Transverse colon (tissue), 4 donors: ENCODE measurements around the gene PRSS53. TPM values are rescaled to one million over a fixed set of nuclear protein-coding genes. Genes with fewer than 3 reads are reported as not detected.

ENCODE experiments used
- DNase-seq: peaks from one replicate; pipeline ENCODE4 v3.0.0-alpha.2; 2019
- H3K27ac ChIP-seq, 4 donors: fragments of 200-600 bp; sonication (generic); 2 replicates each; pipeline ENCODE4 v1.5.1; 2016 to 2018; ENCODE audit warnings: inconsistent platforms in 4 of 4
- H3K27me3 ChIP-seq: fragments of 200-600 bp; sonication (generic); 2 replicates; pipeline ENCODE4 v1.5.1; 2017; ENCODE audit warnings: inconsistent platforms
- H3K36me3 ChIP-seq, 4 donors: fragments of 200-600 bp; sonication (generic); 2 replicates each; pipeline ENCODE4 v1.5.1; 2017 to 2019; ENCODE audit warnings: inconsistent platforms in 4 of 4
- H3K4me1 ChIP-seq, 4 donors: fragments of 200-600 bp; sonication (generic); 2 replicates each; pipeline ENCODE4 v1.5.1; 2017 to 2020; ENCODE audit warnings: inconsistent platforms in 4 of 4
- H3K4me3 ChIP-seq, 4 donors: fragments of 200-600 bp; sonication (generic); 1 replicate in 1 of 4; 2 replicates in 3 of 4; pipeline versions ENCODE4 v1.5.1 to v1.6.1; 2017 to 2019; ENCODE audit warnings: inconsistent platforms in 4 of 4
- H3K9me3 ChIP-seq, 2 donors: fragments of 200-600 bp; sonication (generic); 2 replicates each; pipeline ENCODE4 v1.5.1; 2017 to 2019; ENCODE audit warnings: inconsistent platforms in 2 of 2
- EP300 ChIP-seq: sonication (generic); formaldehyde crosslinking; IDR thresholded peaks from one replicate; pipeline ENCODE4 v1.6.1; 2017; ENCODE audit warnings: antibody characterized with exemption, low read depth
- POLR2A ChIP-seq: fragments of 450-650 bp; IDR thresholded peaks from one replicate; pipeline ENCODE4 v1.6.1; 2016; ENCODE audit warnings: antibody characterized with exemption, mild to moderate bottlenecking, moderate library complexity
- POLR2AphosphoS5 ChIP-seq, 3 donors: sonication (generic); formaldehyde crosslinking; IDR thresholded peaks; one replicate each; pipeline ENCODE4 v1.6.1; 2016; ENCODE audit warnings: antibody characterized with exemption in 3 of 3
- WGBS, 2 donors: methylation state at CpG; one replicate each; pipeline ENCODE4 v1.1.5; 2018; ENCODE audit warnings: low coverage in 1 of 2; 5-methylcytosine and 5-hydroxymethylcytosine counted together
- in situ Hi-C, 4 donors: fragments of 200-750 bp; cut with MboI; loops; one replicate each; pipeline versions ENCODE4 v1.15.0 to v1.15.1; 2017; ENCODE audit warnings: low sequenced_read_pairs in 3 of 4, low pct_ligation_motif_present in 1 of 4, low pct_unique_long_range_greater_than_20kb in 1 of 4
- intact Hi-C: fragments of 100-400 bp; cut with DNase I; formaldehyde crosslinking; loops from one replicate; pipeline ENCODE4 v1.15.1; 2023; ENCODE audit warnings: low total_unique reads
- total RNA-seq, 4 donors: library from RNA; depleted of rRNA; stranded (reverse); fragments of >200 nt; gene quantifications; one replicate each; pipeline ENCODE4 v1.1.0, GENCODE V29; 2016
- TF ChIP-seq, protein P1 (sequence below), 5 experiments: fragments of 200-600 bp in 3 of 5; fragments of 450-650 bp in 2 of 5; sonication (generic) in 3 of 5; IDR thresholded peaks; 1 replicate in 2 of 5; 2 replicates in 3 of 5; pipeline ENCODE4 v1.5.1; 2016 to 2017; ENCODE audit warnings: antibody characterized with exemption in 5 of 5, inconsistent platforms in 3 of 5, mild to moderate bottlenecking in 2 of 5, moderate library complexity in 1 of 5

The PRSS53 gene
- total RNA-seq, 4 donors from 2014 or later: 1.1 to 5.2 (median 3.1) TPM

DNA sequence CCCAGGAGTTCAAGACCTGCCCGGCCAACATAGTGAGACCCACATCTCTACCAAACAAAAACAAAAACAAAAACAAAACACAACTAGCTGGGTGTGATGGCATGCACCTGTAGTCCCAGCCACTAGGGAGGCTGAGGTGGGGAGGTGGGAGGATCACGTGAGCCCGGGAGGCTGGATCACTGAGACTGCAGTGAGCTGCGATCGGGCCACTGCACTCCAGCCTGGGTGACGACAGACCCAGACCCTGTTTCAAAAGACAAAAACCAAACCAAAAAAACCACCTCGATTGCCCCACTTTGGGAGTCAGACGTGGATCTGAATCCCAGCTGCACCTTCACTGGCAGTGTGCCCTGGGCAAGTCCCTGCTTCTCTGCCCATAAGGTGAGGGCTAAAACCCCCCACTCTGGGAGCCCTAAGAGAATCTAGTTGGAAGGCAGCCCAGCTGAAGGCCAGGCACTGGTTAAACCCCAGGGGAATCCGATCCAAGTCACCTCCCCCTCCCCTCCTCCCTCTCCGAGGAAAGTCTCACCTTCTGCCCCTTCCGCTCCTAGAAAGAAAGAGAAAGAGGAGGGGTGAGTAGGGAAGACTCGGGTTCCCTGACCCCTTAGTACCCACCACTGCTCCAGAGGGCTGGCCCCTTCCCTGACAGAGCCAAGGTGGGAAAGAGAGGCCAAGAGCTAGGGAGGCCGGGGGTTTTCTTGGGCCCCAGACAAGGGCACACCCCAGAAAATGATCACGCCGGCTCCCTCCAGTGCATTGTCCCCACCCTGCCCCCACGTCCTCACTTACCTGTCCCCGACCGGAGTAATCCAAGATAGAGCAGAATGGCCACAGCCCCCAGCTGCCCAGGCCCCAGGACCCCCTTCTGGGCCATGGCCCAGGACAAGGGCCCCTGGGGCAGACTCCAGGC, 46.1 kb upstream of the PRSS53 start:
- 32% methylated on average over 18 of the region's 18 CpGs; no CpG with 5 or more reads in 1 of the 2 donors for WGBS, 2 donors
- peaks cover 9 to 72% (median 51%) of the 10 kb centered on the region in 4 donors for H3K4me1 ChIP-seq
- intact Hi-C loops: no loop called here

DNA sequence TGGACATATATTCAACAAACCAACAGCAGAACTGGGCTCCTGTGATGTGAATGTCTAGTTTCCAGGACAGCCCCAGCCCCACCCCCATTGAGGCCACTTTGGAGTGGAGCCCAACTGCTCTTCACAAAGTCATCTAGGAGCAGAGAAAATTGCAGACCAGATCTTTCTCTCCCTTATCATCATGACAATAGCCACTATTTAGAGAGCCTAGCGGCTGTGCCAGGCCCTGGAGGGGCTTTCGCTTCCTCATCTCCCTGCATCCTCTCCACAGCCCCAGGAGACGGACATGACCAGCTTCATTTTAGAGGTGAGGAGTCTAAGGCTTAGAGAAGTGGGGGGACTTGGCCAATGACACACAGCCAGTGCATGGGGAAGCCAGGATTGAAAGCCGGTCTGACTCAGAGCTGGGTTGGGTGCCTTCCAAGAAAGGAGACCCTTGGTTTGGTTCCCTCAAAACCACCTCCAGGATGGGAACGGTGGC, 45.4 kb upstream of the PRSS53 start:
- WGBS, 2 donors: 32% methylated on average over 5 of the region's 5 CpGs; no CpG with 5 or more reads in 1 of the 2 donors
- H3K27me3 ChIP-seq: no peaks in the 10 kb centered on the region
- in situ Hi-C loops: no loop called here
- H3K9me3 ChIP-seq: no peaks in the 10 kb centered on the region
- H3K4me3 ChIP-seq: peak overlapping the region in 3 of 4 donors; percentile 51 to 63 (median 53)
- H3K4me1 ChIP-seq: peaks cover 16 to 76% (median 56%) of the 10 kb centered on the region in 4 donors
- DNase-seq: no peak
- TF ChIP-seq EP300 (no peak), POLR2AphosphoS5 (IDR thresholded peaks at IDR 0.05) (no peak), POLR2A (no peak)
- TF ChIP-seq, protein P1, sequence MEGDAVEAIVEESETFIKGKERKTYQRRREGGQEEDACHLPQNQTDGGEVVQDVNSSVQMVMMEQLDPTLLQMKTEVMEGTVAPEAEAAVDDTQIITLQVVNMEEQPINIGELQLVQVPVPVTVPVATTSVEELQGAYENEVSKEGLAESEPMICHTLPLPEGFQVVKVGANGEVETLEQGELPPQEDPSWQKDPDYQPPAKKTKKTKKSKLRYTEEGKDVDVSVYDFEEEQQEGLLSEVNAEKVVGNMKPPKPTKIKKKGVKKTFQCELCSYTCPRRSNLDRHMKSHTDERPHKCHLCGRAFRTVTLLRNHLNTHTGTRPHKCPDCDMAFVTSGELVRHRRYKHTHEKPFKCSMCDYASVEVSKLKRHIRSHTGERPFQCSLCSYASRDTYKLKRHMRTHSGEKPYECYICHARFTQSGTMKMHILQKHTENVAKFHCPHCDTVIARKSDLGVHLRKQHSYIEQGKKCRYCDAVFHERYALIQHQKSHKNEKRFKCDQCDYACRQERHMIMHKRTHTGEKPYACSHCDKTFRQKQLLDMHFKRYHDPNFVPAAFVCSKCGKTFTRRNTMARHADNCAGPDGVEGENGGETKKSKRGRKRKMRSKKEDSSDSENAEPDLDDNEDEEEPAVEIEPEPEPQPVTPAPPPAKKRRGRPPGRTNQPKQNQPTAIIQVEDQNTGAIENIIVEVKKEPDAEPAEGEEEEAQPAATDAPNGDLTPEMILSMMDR (IDR thresholded peaks at IDR 0.05): no peak
- intact Hi-C loops: no loop called here
- H3K27ac ChIP-seq: peak overlapping the region; percentile 91 to 94 (median 93)
- no peaks in the 10 kb centered on the region for H3K36me3 ChIP-seq

More for the DNA sequence above, 46.1 kb upstream of the PRSS53 start:
- peak; percentile 77 for DNase-seq
- no peaks in the 10 kb centered on the region for H3K36me3 ChIP-seq
- H3K27me3 ChIP-seq: no peaks in the 10 kb centered on the region
- in situ Hi-C loops: no loop called here
- peak overlapping the region; percentile 48 to 63 (median 52) for H3K4me3 ChIP-seq
- peak; percentile 66 to 86 (median 86) for TF ChIP-seq POLR2AphosphoS5 (IDR thresholded peaks at IDR 0.05)
- TF ChIP-seq, protein P1 (IDR thresholded peaks at IDR 0.05): peak; percentile 11 to 87 (median 24)
- TF ChIP-seq POLR2A: peak; percentile 88
- no peak for TF ChIP-seq EP300
- no peaks in the 10 kb centered on the region for H3K9me3 ChIP-seq
- H3K27ac ChIP-seq: peak overlapping the region; percentile 91 to 94 (median 93)

DNA sequence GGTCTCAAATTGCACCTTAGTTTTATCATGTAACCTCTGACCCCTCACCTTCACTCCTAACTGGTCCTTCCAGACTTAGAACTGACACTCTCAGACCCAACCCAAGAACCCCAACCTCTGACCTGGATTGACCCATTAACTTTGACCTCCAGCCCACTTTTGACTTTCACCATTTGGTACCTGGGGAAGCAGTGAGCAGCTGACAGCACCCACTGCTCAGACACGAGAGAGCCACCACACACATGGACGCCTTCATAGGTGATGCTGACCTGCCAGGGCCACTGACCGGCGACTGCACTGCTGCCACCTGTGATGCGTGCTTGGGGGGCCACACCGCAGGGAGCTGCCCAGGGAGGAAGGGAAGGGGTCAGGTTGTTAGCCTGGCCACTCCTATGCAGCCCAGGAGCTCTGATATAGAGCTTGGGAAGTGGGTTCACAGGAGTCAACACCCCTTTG, 44.3 kb upstream of the PRSS53 start:
- Histone ChIP-seq H3K27me3 (no peaks in the 10 kb centered on the region), H3K4me1 (peaks cover 22 to 76% (median 57%) of the 10 kb centered on the region in 4 donors), H3K36me3 (no peaks in the 10 kb centered on the region), H3K9me3 (no peaks in the 10 kb centered on the region), H3K4me3 (peak overlapping the region in 1 of 4 donors; percentile 63), H3K27ac (peak overlapping the region; percentile 91 to 94 (median 93))
- WGBS, 2 donors: 78% methylated on average over 5 of the region's 6 CpGs; no CpG with 5 or more reads in 1 of the 2 donors
- in situ Hi-C loops: no loop called here
- intact Hi-C loops: no loop called here
- TF ChIP-seq EP300: no peak
- TF ChIP-seq POLR2AphosphoS5 (IDR thresholded peaks at IDR 0.05): no peak
- TF ChIP-seq POLR2A: no peak
- no peak for DNase-seq

DNA sequence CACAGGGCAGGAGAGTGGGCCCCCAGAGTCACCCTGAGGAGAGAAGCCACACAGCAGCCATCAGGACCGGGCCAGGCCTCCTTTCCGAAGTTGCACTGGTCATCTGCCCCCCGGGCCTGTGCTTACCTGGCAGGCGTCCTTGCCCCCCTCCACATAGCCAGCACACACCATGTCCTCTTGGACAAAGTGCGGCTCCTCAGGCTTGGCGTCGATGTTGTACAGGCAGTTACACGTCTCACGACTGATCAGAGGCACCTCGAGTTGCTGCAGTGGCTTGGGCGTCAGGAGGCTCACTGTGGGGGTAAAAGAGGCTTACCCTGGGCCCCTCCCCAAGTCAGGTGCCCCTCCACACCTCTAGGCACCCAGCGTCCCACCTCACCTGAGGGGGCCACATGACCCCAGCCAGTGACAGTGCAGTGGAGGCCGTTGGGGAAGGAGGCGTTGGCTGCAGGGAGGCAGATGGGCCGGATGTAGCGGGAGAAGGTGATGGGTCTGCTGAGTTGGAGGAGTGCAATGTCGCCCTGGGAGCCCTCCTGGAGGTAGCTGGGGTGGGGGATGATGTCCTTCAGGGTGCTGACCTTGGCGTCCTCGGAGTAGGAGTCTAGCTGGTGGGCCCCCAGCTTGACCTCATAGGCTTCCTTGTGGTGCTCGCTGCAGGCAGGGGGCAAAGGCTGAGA, 43.7 kb upstream of the PRSS53 start:
- H3K4me1 ChIP-seq: peaks cover 29 to 78% (median 62%) of the 10 kb centered on the region in 4 donors
- peak overlapping the region; percentile 91 to 94 (median 93) for H3K27ac ChIP-seq
- H3K4me3 ChIP-seq: no peak overlapping the region
- H3K27me3 ChIP-seq: no peaks in the 10 kb centered on the region
- TF ChIP-seq, protein P1 (IDR thresholded peaks at IDR 0.05): no peak
- TF ChIP-seq POLR2AphosphoS5 (IDR thresholded peaks at IDR 0.05) (peak in 1 of 3 donors; percentile 5), EP300 (no peak), POLR2A (no peak)
- intact Hi-C loops (no loop called here), in situ Hi-C loops (no loop called here)
- no peak for DNase-seq
- 81% methylated on average over 16 of the region's 20 CpGs; no CpG with 5 or more reads in 1 of the 2 donors for WGBS, 2 donors
- H3K36me3 ChIP-seq: no peaks in the 10 kb centered on the region
- no peaks in the 10 kb centered on the region for H3K9me3 ChIP-seq
